Erythroblast (primary cell): Measurements from ENCODE around the gene TMEM178A.

ENCODE experiments used
- GATA1 ChIP-seq: IDR thresholded peaks from 2 replicates; pipeline ENCODE4 v1.6.1; 2011; ENCODE audit warnings: low read depth, mild to moderate bottlenecking, control low read depth, low read length, moderate library complexity
- POLR2A ChIP-seq: IDR thresholded peaks from 2 replicates; pipeline ENCODE4 v1.6.1; 2011; ENCODE audit warnings: mild to moderate bottlenecking, low read length

DNA sequence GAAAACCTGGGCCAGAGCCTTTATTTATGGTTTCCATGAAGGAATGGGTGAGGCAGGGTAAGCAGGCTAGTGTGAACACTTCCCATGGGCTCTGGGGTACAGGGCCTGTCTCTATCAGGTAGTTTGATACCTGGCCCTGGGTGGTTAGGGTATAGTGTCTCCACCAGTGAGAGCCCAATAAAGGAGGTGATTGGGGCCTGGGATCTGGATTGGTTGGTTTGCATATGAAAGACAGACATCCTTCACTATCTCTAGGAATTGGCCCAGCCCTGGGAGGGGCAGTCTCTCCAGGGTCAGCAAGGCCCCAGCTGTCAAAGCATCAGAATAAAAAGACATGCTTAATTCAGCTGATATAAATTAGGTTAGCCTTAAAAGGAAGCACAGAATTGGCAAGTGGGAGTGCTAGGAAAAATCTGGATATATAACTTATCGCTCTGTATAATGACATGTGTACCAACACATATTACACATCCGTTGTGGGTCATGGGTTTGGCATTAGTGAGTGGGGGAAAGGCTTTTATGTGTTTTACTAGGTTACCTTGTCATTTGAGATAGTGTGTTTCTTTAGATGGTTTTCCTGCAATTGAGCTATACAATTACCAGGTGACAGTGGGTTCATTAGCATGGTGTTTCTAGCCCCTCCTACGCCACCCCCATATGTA is 18.5 kb upstream of the TMEM178A start:
- TF ChIP-seq POLR2A (no peak), GATA1 (no peak)
